Epithelial cell of prostate (primary cell): Measurements from ENCODE around the gene TCF4.

Experiments
- DNase-seq: peaks from one replicate; pipeline ENCODE4 v3.0.0-alpha.2; 2011; ENCODE audit warnings: low read depth, low spot score
- H3K27ac ChIP-seq: fragments of 450-650 bp; 2 replicates; pipeline ENCODE4 v1.5.1; 2017; ENCODE audit warnings: mild to moderate bottlenecking

Gene TCF4

GRCh38 chr18:55338978-55339650 is 248.9 kb downstream of the TCF4 start:
- H3K27ac ChIP-seq: no peak overlapping the region
- no peak for DNase-seq

GRCh38 chr18:55337908-55338521 is 250.0 kb downstream of the TCF4 start:
- no peak for DNase-seq
- H3K27ac ChIP-seq: no peak overlapping the region

GRCh38 chr18:55337138-55337537 is 250.9 kb downstream of the TCF4 start:
- H3K27ac ChIP-seq: no peak overlapping the region
- DNase-seq: no peak

GRCh38 chr18:55336438-55337100 is 251.4 kb downstream of the TCF4 start:
- H3K27ac ChIP-seq: no peak overlapping the region
- DNase-seq: no peak

- H3K27ac ChIP-seq: no peak overlapping the region
- DNase-seq: no peak
Observed at GRCh38 chr18:55334875-55335274, 253.1 kb downstream of the TCF4 start.

GRCh38 chr18:55331301-55331700 is 256.7 kb downstream of the TCF4 start:
- no peak overlapping the region for H3K27ac ChIP-seq
- no peak for DNase-seq

- no peak overlapping the region for H3K27ac ChIP-seq
- DNase-seq: no peak
Observed at GRCh38 chr18:55328301-55328700, 259.7 kb downstream of the TCF4 start.

- no peak for DNase-seq
Observed at GRCh38 chr18:55327454-55327853, 260.5 kb downstream of the TCF4 start.

GRCh38 chr18:55326134-55326533 is 261.9 kb downstream of the TCF4 start:
- no peak for DNase-seq
- H3K27ac ChIP-seq: no peak overlapping the region

More at GRCh38 chr18:55327454-55327853, 260.5 kb downstream of the TCF4 start:
- H3K27ac ChIP-seq: no peak overlapping the region

- no peak for DNase-seq
- no peak overlapping the region for H3K27ac ChIP-seq
Observed at GRCh38 chr18:55324166-55324565, 263.8 kb downstream of the TCF4 start.

GRCh38 chr18:55323051-55323994 is 264.7 kb downstream of the TCF4 start:
- DNase-seq: no peak

GRCh38 chr18:55322178-55322735 is 265.7 kb downstream of the TCF4 start:
- DNase-seq: peak; percentile 46

More at GRCh38 chr18:55323051-55323994, 264.7 kb downstream of the TCF4 start:
- no peak overlapping the region for H3K27ac ChIP-seq

GRCh38 chr18:55321265-55322177 is 266.5 kb downstream of the TCF4 start:
- peak; percentile 33 for DNase-seq
- H3K27ac ChIP-seq: no peak overlapping the region

More at GRCh38 chr18:55322178-55322735, 265.7 kb downstream of the TCF4 start:
- peak overlapping the region; percentile 5 for H3K27ac ChIP-seq

- no peak for DNase-seq
- no peak overlapping the region for H3K27ac ChIP-seq
Observed at GRCh38 chr18:55320424-55321264, 267.3 kb downstream of the TCF4 start.

- DNase-seq: no peak
- no peak overlapping the region for H3K27ac ChIP-seq
Observed at GRCh38 chr18:55319459-55320193, 268.4 kb downstream of the TCF4 start.

- DNase-seq: no peak
- no peak overlapping the region for H3K27ac ChIP-seq
Observed at GRCh38 chr18:55318951-55319441, 269.0 kb downstream of the TCF4 start.

GRCh38 chr18:55317864-55318263 is 270.1 kb downstream of the TCF4 start:
- no peak for DNase-seq
- H3K27ac ChIP-seq: no peak overlapping the region
